Activated CD8-positive, alpha-beta memory T cell treated with anti-CD3 and anti-CD28 coated beads, Interleukin-2, amount 50 U/mL, for 1 hour (primary cell): ENCODE data around the gene CNOT6L.

Source experiments
- DNase-seq: peaks from one replicate; pipeline ENCODE4 v3.0.0-alpha.2; 2020; ENCODE audit errors: extremely low read depth

The CNOT6L gene

GRCh38 chr4:77820649-77821561 is 1.7 kb upstream of the CNOT6L start:
- no peak for DNase-seq

- peak; percentile 88 for DNase-seq
Measured at GRCh38 chr4:77819843-77820648, 878 bp upstream of the CNOT6L start.

GRCh38 chr4:77819404-77819842 is 255 bp upstream of the CNOT6L start:
- no peak for DNase-seq

GRCh38 chr4:77818073-77818601 is 1.0 kb downstream of the CNOT6L start:
- DNase-seq, result no peak

GRCh38 chr4:77817304-77818072 is 1.7 kb downstream of the CNOT6L start:
- DNase-seq, result no peak

- DNase-seq, result no peak
Measured at GRCh38 chr4:77816546-77816945, 2.6 kb downstream of the CNOT6L start.

GRCh38 chr4:77815636-77816035 is 3.5 kb downstream of the CNOT6L start:
- DNase-seq, result no peak

- no peak for DNase-seq
Measured at GRCh38 chr4:77805840-77806239, 13.3 kb downstream of the CNOT6L start.

GRCh38 chr4:77804471-77804870 is 14.7 kb downstream of the CNOT6L start:
- DNase-seq, result no peak

GRCh38 chr4:77802402-77802801 is 16.8 kb downstream of the CNOT6L start:
- DNase-seq, result no peak

- DNase-seq, result no peak
Measured at GRCh38 chr4:77801260-77801608, 17.9 kb downstream of the CNOT6L start.

- no peak for DNase-seq
Measured at GRCh38 chr4:77800483-77801259, 18.5 kb downstream of the CNOT6L start.

GRCh38 chr4:77800077-77800476 is 19.1 kb downstream of the CNOT6L start:
- no peak for DNase-seq

GRCh38 chr4:77798385-77798784 is 20.8 kb downstream of the CNOT6L start:
- DNase-seq, result no peak

- DNase-seq, result no peak
Measured at GRCh38 chr4:77797239-77797638, 21.9 kb downstream of the CNOT6L start.

- DNase-seq, result no peak
Measured at GRCh38 chr4:77795326-77795725, 23.8 kb downstream of the CNOT6L start.

- DNase-seq, result no peak
Measured at GRCh38 chr4:77790146-77790545, 29.0 kb downstream of the CNOT6L start.

GRCh38 chr4:77788990-77789389 is 30.2 kb downstream of the CNOT6L start:
- DNase-seq, result no peak

- no peak for DNase-seq
Measured at GRCh38 chr4:77787969-77788368, 31.2 kb downstream of the CNOT6L start.

- no peak for DNase-seq
Measured at GRCh38 chr4:77785669-77786068, 33.5 kb downstream of the CNOT6L start.

- DNase-seq, result no peak
Measured at GRCh38 chr4:77783895-77784294, 35.3 kb downstream of the CNOT6L start.
